A549 treated with DMSO at 1 μM for 4 hours (cell line): ENCODE results near the gene ARIH2. TPM values are rescaled to one million over a fixed set of nuclear protein-coding genes. Genes with fewer than 3 reads are reported as not detected.

Experiments
- total RNA-seq: library from RNA; stranded (reverse); fragments of 200-300 nt; extraction: Qiagen RNA extraction; gene quantifications from 5 replicates; pipeline ENCODE4 v1.2.3, GENCODE V29; 2022; ENCODE audit warnings: low read depth

The ARIH2 gene
- 60.4 to 67.4 TPM (median 64.0 TPM) in 5 replicates for total RNA-seq

DNA sequence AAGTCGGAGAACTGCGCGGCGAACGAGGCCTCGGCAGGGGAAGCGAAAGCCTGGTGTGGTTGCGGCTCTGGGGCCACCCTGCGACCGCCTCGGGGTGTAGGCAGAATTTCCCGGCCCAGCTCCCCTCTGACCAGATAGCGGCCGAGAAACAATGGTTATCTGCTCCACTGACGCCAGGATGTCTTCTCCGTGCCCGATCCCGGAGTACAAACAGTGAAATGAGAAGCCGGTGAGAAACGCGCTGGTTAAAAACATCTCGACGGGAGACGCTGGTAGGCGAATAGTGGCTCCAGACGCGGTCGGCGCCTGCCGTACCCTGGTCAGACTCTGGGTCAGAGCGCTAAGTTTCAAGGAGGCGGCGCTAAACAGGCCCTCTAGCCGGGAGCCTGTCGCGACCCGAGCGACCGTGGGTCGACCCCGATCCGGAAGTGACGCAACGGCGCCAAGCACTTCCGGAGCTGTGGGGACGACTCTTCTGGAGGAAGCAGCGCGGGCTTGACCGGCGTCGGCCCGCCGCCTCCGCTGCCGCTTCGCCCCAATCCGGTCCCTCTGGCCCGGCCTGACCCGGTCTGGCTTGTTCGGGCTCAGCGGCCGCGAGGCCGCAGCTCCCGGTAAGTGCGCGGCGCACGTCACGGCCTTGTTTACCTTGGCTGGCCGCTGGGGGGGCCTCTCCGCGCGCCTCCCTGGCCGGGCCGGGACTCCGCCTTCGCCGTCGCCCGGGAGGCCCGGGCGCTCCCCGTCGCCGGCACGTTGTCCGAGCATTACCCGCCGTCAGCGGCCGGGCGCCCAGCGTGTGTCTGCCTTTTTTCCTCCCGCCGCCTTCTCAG is at the start of gene ARIH2:
TSS of gene ARIH2 (plus strand) at position 455 of the 827 bp plus-strand sequence. CDS start 8,717 bp downstream, outside the sequence.

DNA sequence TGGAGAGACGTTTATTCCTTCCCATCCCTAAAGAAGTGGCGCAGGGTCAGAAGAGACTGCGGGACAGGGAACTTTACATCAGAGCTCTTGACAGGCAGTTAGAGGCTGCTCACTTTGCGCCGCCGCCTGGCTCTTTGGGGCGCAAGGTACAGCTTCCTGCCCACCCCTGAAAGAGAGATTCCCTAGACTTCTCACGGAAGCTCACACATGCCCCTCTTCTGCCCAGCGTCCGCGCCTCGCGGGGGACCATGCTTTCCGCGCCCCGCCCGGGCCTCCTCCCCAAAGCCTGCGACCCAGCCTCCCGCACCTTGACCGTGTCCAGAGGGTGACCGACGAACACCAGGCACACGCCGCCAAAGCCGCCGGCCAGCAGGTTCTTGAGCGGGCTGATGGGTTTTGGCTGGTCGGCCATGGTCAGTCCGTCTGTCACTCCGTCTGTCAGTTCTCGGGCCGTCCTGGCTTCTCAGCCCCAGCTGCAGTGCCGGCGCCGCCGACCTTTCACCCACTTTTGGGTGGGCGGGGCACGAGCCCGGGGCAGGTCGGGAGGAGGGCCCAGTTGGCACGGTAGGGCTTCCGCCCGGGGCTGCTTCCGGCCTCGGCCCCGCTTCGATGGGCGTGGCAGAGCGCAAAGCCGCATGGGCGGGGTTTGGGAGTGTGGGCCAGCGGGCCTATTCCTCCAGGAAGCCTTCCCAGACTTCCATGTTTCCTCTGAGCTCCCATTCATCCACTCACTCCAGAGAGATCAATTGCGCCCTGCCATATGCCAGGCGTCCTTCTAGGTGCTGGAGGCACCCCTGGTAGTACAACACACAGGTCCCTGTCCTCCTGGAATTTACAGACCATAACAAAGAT is 20.0 kb upstream of the ARIH2 start, which contains the start of gene SLC25A20:
TSS of gene SLC25A20 (minus strand) at position 500 of the 852 bp plus-strand sequence. CDS start at position 412, 88 bp downstream.

DNA sequence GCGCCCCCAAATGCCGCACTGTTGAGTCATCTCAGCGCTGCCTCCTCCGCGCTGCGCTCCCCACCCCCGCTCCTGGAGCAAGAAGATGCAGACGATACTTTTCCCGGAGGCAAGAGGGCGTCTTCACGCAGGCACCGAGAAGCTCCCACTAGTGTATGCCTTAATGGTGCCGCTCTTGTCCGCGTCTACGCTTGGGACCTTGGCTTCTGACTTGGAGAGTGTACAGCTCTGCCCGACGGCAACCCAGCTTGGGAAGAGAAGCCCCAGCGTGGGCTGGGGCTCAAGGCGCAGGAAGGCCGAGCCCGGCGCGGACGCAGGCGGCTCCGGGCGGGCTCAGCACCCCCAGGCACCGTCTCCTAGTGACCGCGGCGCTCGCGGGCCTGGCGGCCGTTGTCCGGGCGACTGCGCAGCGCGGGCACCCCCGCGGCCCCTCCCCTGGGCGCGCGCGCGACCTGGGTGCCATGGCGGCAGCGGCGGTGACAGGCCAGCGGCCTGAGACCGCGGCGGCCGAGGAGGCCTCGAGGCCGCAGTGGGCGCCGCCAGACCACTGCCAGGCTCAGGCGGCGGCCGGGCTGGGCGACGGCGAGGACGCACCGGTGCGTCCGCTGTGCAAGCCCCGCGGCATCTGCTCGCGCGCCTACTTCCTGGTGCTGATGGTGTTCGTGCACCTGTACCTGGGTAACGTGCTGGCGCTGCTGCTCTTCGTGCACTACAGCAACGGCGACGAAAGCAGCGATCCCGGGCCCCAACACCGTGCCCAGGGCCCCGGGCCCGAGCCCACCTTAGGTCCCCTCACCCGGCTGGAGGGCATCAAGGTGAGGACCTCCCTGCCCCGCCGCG is 71.4 kb downstream of the ARIH2 start, which contains the start of gene P4HTM:
TSS of gene P4HTM (plus strand) at position 446 of the 840 bp plus-strand sequence. CDS start at position 462, 16 bp downstream.

GRCh38 chr3:49007068-49007770 is 88.6 kb downstream of the ARIH2 start, which contains the start of gene WDR6:
TSS of gene WDR6 (plus strand) at chr3:49007391. CDS start at chr3:49007432, 41 bp downstream.

GRCh38 chr3:49017971-49018706 is 99.5 kb downstream of the ARIH2 start, which contains the start of gene DALRD3:
TSS of gene DALRD3 (minus strand) at chr3:49018580. CDS start at chr3:49018564, 16 bp downstream.

GRCh38 chr3:49021813-49022687 is 103.4 kb downstream of the ARIH2 start, which contains the start of gene NDUFAF3:
TSS of gene NDUFAF3 (plus strand) at chr3:49022121. CDS start at chr3:49022145, 24 bp downstream.

GRCh38 chr3:49028673-49029562 is 110.3 kb downstream of the ARIH2 start, which contains the start of gene IMPDH2:
TSS of gene IMPDH2 (minus strand) at chr3:49029398. CDS start at chr3:49029350, 48 bp downstream.

Other genes starting within 250 kb of the ARIH2 start
- gene NCKIPSD, start 232.9 kb upstream of the ARIH2 start, total RNA-seq, result 6.6 to 10.6 TPM (median 9.0 TPM) in 5 replicates
- gene IP6K2, start 201.6 kb upstream of the ARIH2 start, total RNA-seq, result 43.9 to 50.9 TPM (median 49.0 TPM) in 5 replicates
- 16.9 to 22.1 TPM (median 21.3 TPM) in 5 replicates for gene PRKAR2A, start 71.0 kb upstream of the ARIH2 start, total RNA-seq
- gene SLC25A20, start 20.0 kb upstream of the ARIH2 start, total RNA-seq, result 9.9 to 12.9 TPM (median 11.2 TPM) in 5 replicates
- 14.8 to 19.6 TPM (median 18.6 TPM) in 5 replicates for gene P4HTM, start 71.4 kb downstream of the ARIH2 start, total RNA-seq
- gene WDR6, start 88.5 kb downstream of the ARIH2 start, total RNA-seq, result 63.0 to 78.6 TPM (median 69.7 TPM) in 5 replicates
- 18.4 to 24.0 TPM (median 22.8 TPM) in 5 replicates for gene DALRD3, start 99.7 kb downstream of the ARIH2 start, total RNA-seq
- 61.7 to 88.7 TPM (median 84.3 TPM) in 5 replicates for gene NDUFAF3, start 103.3 kb downstream of the ARIH2 start, total RNA-seq
- 162 to 177 TPM (median 166 TPM) in 5 replicates for gene IMPDH2, start 110.6 kb downstream of the ARIH2 start, total RNA-seq
- 38.9 to 46.3 TPM (median 41.4 TPM) in 5 replicates for gene QRICH1, start 175.2 kb downstream of the ARIH2 start, total RNA-seq
- 136 to 172 TPM (median 143 TPM) in 5 replicates for gene QARS1, start 185.9 kb downstream of the ARIH2 start, total RNA-seq
- gene USP19, start 202.0 kb downstream of the ARIH2 start, total RNA-seq, result 18.4 to 28.3 TPM (median 24.9 TPM) in 5 replicates
- gene LAMB2, start 214.2 kb downstream of the ARIH2 start, total RNA-seq, result 87.0 to 93.1 TPM (median 91.1 TPM) in 5 replicates
- gene CCDC71, start 247.5 kb downstream of the ARIH2 start, total RNA-seq, result 11.4 to 15.6 TPM (median 12.4 TPM) in 5 replicates